Gastrocnemius medialis (tissue), 4 donors: Measurements from ENCODE around the gene ARSI.

Source experiments
- CTCF ChIP-seq, 5 experiments: fragments of 450-650 bp in 3 of 5; fragments of 200-600 bp in 2 of 5; sonication (generic) in 2 of 5; IDR thresholded peaks in 4 of 5; conservative IDR thresholded peaks in 1 of 5; 1 replicate in 4 of 5; 2 replicates in 1 of 5; pipeline ENCODE4 v1.5.1; 2016 to 2019; ENCODE audit warnings: antibody characterized with exemption in 5 of 5, mild to moderate bottlenecking in 3 of 5, moderate library complexity in 3 of 5
- POLR2A ChIP-seq, 2 donors: fragments of 450-650 bp; IDR thresholded peaks; one replicate each; pipeline ENCODE4 v1.6.1; 2017; ENCODE audit warnings: antibody characterized with exemption in 2 of 2, mild to moderate bottlenecking in 2 of 2, moderate library complexity in 2 of 2

DNA sequence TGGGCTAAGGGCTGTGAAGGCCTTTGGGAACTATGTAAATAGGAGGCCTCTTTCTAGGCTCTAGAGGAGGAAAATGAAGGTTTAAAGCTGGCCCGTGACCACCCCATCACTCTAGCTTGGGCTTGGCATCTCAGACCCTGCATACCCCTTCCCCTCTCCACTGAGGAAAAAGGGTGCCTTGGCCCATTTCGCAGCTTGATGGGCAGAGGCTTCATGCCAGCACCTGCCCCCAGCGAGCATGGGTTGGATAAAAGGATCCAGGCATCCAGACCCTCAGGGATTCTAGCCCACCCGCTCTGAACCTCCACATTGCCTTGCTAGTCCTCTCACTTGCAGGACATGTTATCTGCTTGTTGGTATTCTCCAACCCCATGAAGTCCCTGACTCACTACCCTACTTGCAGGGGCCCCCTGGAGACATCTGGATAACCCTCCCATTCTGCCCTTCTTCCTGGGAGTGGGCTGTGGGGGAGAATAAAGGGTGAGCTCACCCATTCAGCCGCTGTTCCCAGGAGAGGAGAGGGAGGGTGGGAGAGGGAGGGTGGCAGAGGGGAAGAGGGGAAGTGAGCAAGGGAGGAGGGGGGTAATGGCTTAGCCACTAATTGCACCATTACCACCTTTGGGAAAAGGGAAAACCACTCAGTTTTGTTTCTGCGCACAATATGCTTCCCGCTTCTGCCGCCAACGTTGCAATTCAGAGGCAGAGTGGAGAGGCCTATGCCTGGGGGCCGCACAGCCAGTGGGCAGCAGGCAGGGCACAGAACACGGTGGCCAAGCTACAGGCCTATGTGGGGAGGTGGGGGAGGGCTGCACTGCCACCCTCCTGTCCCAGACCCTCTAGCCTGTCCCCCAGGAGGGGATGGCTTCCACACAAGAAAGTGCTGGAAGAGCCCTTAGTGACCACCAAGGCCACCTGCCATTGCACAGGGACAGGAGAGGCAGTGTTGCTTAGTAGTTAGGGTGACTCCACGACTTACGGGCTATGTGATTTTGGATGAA, 11.0 kb downstream of the ARSI start:
- TF ChIP-seq CTCF (IDR thresholded peaks at IDR 0.05 in 4 of 5, conservative IDR thresholded peaks at IDR 0.05 in 1 of 5), result no peak
- TF ChIP-seq POLR2A (IDR thresholded peaks at IDR 0.05), result no peak
